H1 (cell line): Measurements from ENCODE around the gene CACNA1D. TPM values are rescaled to one million over a fixed set of nuclear protein-coding genes. Genes with fewer than 3 reads are reported as not detected.
"Not testable (repeated sequence)": the region's sequence is repeated elsewhere in the genome, so short reads cannot be mapped to it uniquely, and the experiment has no call there.

Experiments
- CTCF ChIA-PET: fragments of 300-600 bp; sonication (Branson Sonifier 250); formaldehyde crosslinking; loops from one replicate; lab custom pipeline; 2021; ENCODE audit not compliant: partially characterized antibody; lab: Charles Lee
- POLR2A ChIA-PET: fragments of 300-600 bp; sonication (Branson Sonifier 250); formaldehyde crosslinking; loops from one replicate; lab custom pipeline; 2021; ENCODE audit warnings: inconsistent platforms; ENCODE audit not compliant: partially characterized antibody; lab: Charles Lee
- DNase-seq, 2 experiments: peaks; one replicate each; pipeline versions ENCODE4 v3.0.0 to v3.0.0-alpha.2; 2010 to 2022; ENCODE audit warnings: low spot score in 2 of 2, low read depth in 1 of 2, mixed read lengths in 1 of 2
- FAIRE-seq: peaks from 2 replicates; lab custom pipeline; 2011; peaks lifted over from hg19 to GRCh38; lab: Jason Lieb, UNC
- H2AFZ ChIP-seq: 2 replicates; pipeline ENCODE4 v1.8.1; 2012; ENCODE audit warnings: low read length, inconsistent platforms
- H2AK5ac ChIP-seq: 2 replicates; pipeline ENCODE4 v1.6.1; 2013; ENCODE audit warnings: low read depth, low read length
- H2BK120ac ChIP-seq: replicated peaks from 2 replicates; pipeline ENCODE3; 2013; ENCODE audit warnings: low read depth, low read length, inconsistent platforms
- H2BK12ac ChIP-seq: 2 replicates; pipeline ENCODE4 v1.6.1; 2013; ENCODE audit warnings: low read depth, low read length
- H2BK15ac ChIP-seq: 2 replicates; pipeline ENCODE4 v1.6.1; 2013; ENCODE audit warnings: low read length
- H2BK20ac ChIP-seq: 2 replicates; pipeline ENCODE4 v1.6.1; 2013; ENCODE audit warnings: low read length
- H2BK5ac ChIP-seq: 2 replicates; pipeline ENCODE4 v1.6.1; 2013; ENCODE audit warnings: low read depth, low read length
- H3K14ac ChIP-seq: 2 replicates; pipeline ENCODE4 v1.6.1; 2013; ENCODE audit warnings: inconsistent platforms; ENCODE audit not compliant: insufficient read length
- H3K18ac ChIP-seq: 2 replicates; pipeline ENCODE4 v1.6.1; 2013; ENCODE audit warnings: low read length; ENCODE audit errors: extremely low read depth
- H3K23ac ChIP-seq: 2 replicates; pipeline ENCODE4 v1.6.1; 2013; ENCODE audit warnings: inconsistent platforms; ENCODE audit not compliant: insufficient read length
- H3K23me2 ChIP-seq: 2 replicates; pipeline ENCODE4 v1.6.1; 2013; ENCODE audit warnings: low read depth, low read length
- H3K27ac ChIP-seq: 2 replicates; pipeline ENCODE4 v1.6.1; 2011; ENCODE audit warnings: low read depth, low read length, inconsistent platforms
- H3K27me3 ChIP-seq, 4 experiments: replicated peaks in 1 of 4; 1 replicate in 1 of 4; 2 replicates in 3 of 4; pipeline versions ENCODE4 v1.6.1 to v1.8.1; 2011 to 2013; ENCODE audit warnings: low read length in 3 of 4, mild to moderate bottlenecking in 3 of 4, inconsistent platforms in 2 of 4, mixed read lengths in 2 of 4, moderate library complexity in 1 of 4; ENCODE audit not compliant: control insufficient read depth in 3 of 4, insufficient read depth in 3 of 4; ENCODE audit errors: extremely low read depth in 1 of 4
- H3K36me3 ChIP-seq, 4 experiments: 2 replicates each; pipeline versions ENCODE4 v1.6.1 to v1.8.1; 2011 to 2013; ENCODE audit warnings: mild to moderate bottlenecking in 4 of 4, low read length in 3 of 4, moderate library complexity in 2 of 4, control low read depth in 1 of 4, inconsistent platforms in 1 of 4; ENCODE audit not compliant: insufficient read depth in 4 of 4, control insufficient read depth in 2 of 4
- H3K4ac ChIP-seq: replicated peaks from 2 replicates; pipeline ENCODE3; 2013; ENCODE audit warnings: low read length, low read depth, mixed read lengths, inconsistent platforms; ENCODE audit not compliant: insufficient read length
- H3K4me1 ChIP-seq, 4 experiments: replicated peaks in 1 of 4; 1 replicate in 1 of 4; 2 replicates in 3 of 4; pipeline versions ENCODE4 v1.6.1 to v1.8.1; 2011 to 2013; ENCODE audit warnings: low read length in 3 of 4, inconsistent platforms in 2 of 4, mixed read lengths in 1 of 4; ENCODE audit not compliant: insufficient read depth in 4 of 4, control insufficient read depth in 3 of 4
- H3K4me2 ChIP-seq, 2 experiments: 2 replicates each; pipeline versions ENCODE4 v1.6.1 to v1.8.1; 2011 to 2013; ENCODE audit warnings: low read depth in 2 of 2, low read length in 2 of 2, control low read depth in 1 of 2, inconsistent platforms in 1 of 2, mild to moderate bottlenecking in 1 of 2; ENCODE audit not compliant: insufficient read depth in 1 of 2
- H3K4me3 ChIP-seq, 4 experiments: fragments of 200-600, 300-600 bp in 1 of 4; sonication (generic), shearing (Covaris generic), sonication (Bioruptor Twin) in 1 of 4; 2 replicates each; pipeline versions ENCODE4 v1.5.1 to v1.8.1; 2011 to 2016; ENCODE audit warnings: low read length in 4 of 4, low read depth in 3 of 4, control low read depth in 2 of 4, inconsistent platforms in 2 of 4, mild to moderate bottlenecking in 2 of 4, mixed read lengths in 1 of 4, moderate library complexity in 1 of 4; ENCODE audit not compliant: insufficient read depth in 2 of 4; ENCODE audit errors: extremely low read depth in 1 of 4
- H3K56ac ChIP-seq: replicated peaks from 2 replicates; pipeline ENCODE3; 2013; ENCODE audit warnings: low read depth, mild to moderate bottlenecking, mixed read lengths, low read length, inconsistent platforms; ENCODE audit not compliant: insufficient read length
- H3K79me1 ChIP-seq: 2 replicates; pipeline ENCODE4 v1.6.1; 2013; ENCODE audit warnings: low read depth, low read length, control low read depth
- H3K79me2 ChIP-seq, 2 experiments: 2 replicates each; pipeline versions ENCODE4 v1.6.1 to v1.8.1; 2012 to 2013; ENCODE audit warnings: low read length in 2 of 2, mild to moderate bottlenecking in 2 of 2, inconsistent platforms in 1 of 2; ENCODE audit not compliant: insufficient read depth in 2 of 2, control insufficient read depth in 1 of 2
- H3K9ac ChIP-seq, 4 experiments: replicated peaks in 1 of 4; 1 replicate in 1 of 4; 2 replicates in 3 of 4; pipeline versions ENCODE4 v1.6.1 to v1.8.1; 2011 to 2013; ENCODE audit warnings: low read depth in 3 of 4, low read length in 3 of 4, control low read depth in 2 of 4, mild to moderate bottlenecking in 2 of 4, moderate library complexity in 2 of 4, inconsistent platforms in 1 of 4; ENCODE audit errors: extremely low read depth in 1 of 4
- H3K9me3 ChIP-seq, 2 experiments: 2 replicates each; pipeline versions ENCODE4 v1.6.1 to v1.8.1; 2012 to 2013; ENCODE audit warnings: mild to moderate bottlenecking in 2 of 2, moderate library complexity in 2 of 2, control low read depth in 1 of 2, inconsistent platforms in 1 of 2, low read depth in 1 of 2, low read length in 1 of 2, mixed read lengths in 1 of 2; ENCODE audit not compliant: insufficient read depth in 2 of 2
- H4K20me1 ChIP-seq, 2 experiments: replicated peaks in 1 of 2; 2 replicates each; pipeline versions ENCODE3 to v1.8.1; 2011 to 2013; ENCODE audit warnings: inconsistent platforms in 2 of 2, low read length in 2 of 2, mild to moderate bottlenecking in 1 of 2; ENCODE audit not compliant: insufficient read depth in 2 of 2, control insufficient read depth in 1 of 2
- H4K5ac ChIP-seq: 2 replicates; pipeline ENCODE4 v1.6.1; 2013; ENCODE audit warnings: low read length, low read depth, mixed read lengths, inconsistent platforms; ENCODE audit not compliant: insufficient read length
- H4K8ac ChIP-seq: 2 replicates; pipeline ENCODE4 v1.8.0; 2013; ENCODE audit warnings: mild to moderate bottlenecking, moderate library complexity, low read length, inconsistent platforms; ENCODE audit not compliant: insufficient read depth; ENCODE audit errors: extremely low read depth
- H4K91ac ChIP-seq: replicated peaks from 2 replicates; pipeline ENCODE3; 2013; ENCODE audit warnings: low read length, mixed read lengths, inconsistent platforms; ENCODE audit not compliant: insufficient read length
- GABPA ChIP-seq: IDR thresholded peaks from 2 replicates; pipeline ENCODE4 v1.6.1; 2011; ENCODE audit warnings: mild to moderate bottlenecking, low read length, moderate library complexity, borderline replicate concordance; ENCODE audit not compliant: insufficient read depth
- POLR2AphosphoS5 ChIP-seq: IDR thresholded peaks from 2 replicates; pipeline ENCODE4 v1.6.1; 2011; ENCODE audit warnings: low read depth, low read length
- SP4 ChIP-seq: IDR thresholded peaks from 2 replicates; pipeline ENCODE4 v1.6.1; 2012; ENCODE audit warnings: low read length, inconsistent platforms
- TCF12 ChIP-seq: IDR thresholded peaks from 2 replicates; pipeline ENCODE4 v1.6.1; 2011; ENCODE audit warnings: low read depth, mild to moderate bottlenecking, low read length
- USF2 ChIP-seq: IDR thresholded peaks from 2 replicates; pipeline ENCODE4 v1.6.1; 2011; ENCODE audit warnings: low read length, improper control_type of control experiment
- WGBS, 2 experiments: shearing (Covaris generic) in 1 of 2; methylation state at CpG; one replicate each; pipeline versions ENCODE4 v1.1.6 to v1.1.7; 2013 to 2015; ENCODE audit warnings: low lambda C conversion rate in 2 of 2, mixed read lengths in 2 of 2, inconsistent platforms in 1 of 2, low coverage in 1 of 2, missing lambda C conversion rate in 1 of 2; ENCODE audit not compliant: insufficient replicate concordance in 2 of 2, insufficient coverage in 1 of 2, insufficient read length in 1 of 2; ENCODE audit errors: extremely low coverage in 1 of 2, missing lambda C conversion rate in 1 of 2; 5-methylcytosine and 5-hydroxymethylcytosine counted together
- polyA plus RNA-seq, 7 experiments: library from polyadenylated mRNA; depleted of rRNA in 3 of 7; stranded (reverse) in 5 of 7; unstranded in 2 of 7; fragments of >200 nt in 5 of 7; fragments of 200-250 nt in 2 of 7; gene quantifications; 1 replicate in 5 of 7; 2 replicates in 1 of 7; 4 replicates in 1 of 7; pipeline versions ENCODE4 v1.2.1 to v1.2.3, GENCODE V29; 2011 to 2013; ENCODE audit warnings: missing spikeins in 2 of 7, mixed read lengths in 2 of 7
- total RNA-seq: library from RNA; stranded (reverse); fragmentation: NEBNext Ultra II Directional; extraction: Animal tissue kit (Norgen Biotek cat#: 25700); gene quantifications from 2 replicates; pipeline ENCODE4 v1.2.1, GENCODE V29; 2021

The CACNA1D gene
- total and polyA plus RNA-seq, 2 of the 8 experiments (the other 6 are each of a cell fraction or from before 2014, with no cell fraction given), result 2.0 to 2.9 TPM

GRCh38 chr3:53571264-53571663 lies 76.9 kb downstream of the CACNA1D start (continued):
- TF ChIP-seq USF2 (no peak), GABPA (no peak), TCF12 (no peak), POLR2AphosphoS5 (no peak), SP4 (no peak)

- H4K8ac ChIP-seq, H3K23me2 ChIP-seq, H4K5ac ChIP-seq, CTCF ChIA-PET, H3K79me2 ChIP-seq, H3K9me3 ChIP-seq, H3K27ac ChIP-seq, H2AFZ ChIP-seq, H2BK15ac ChIP-seq, H3K79me1 ChIP-seq, H3K36me3 ChIP-seq, H2BK5ac ChIP-seq, H2AK5ac ChIP-seq, H3K56ac ChIP-seq, H3K4me3 ChIP-seq, H4K91ac ChIP-seq, H2BK120ac ChIP-seq, H3K4ac ChIP-seq, H4K20me1 ChIP-seq, H3K27me3 ChIP-seq, H3K4me1 ChIP-seq, H3K23ac ChIP-seq, FAIRE-seq, H3K18ac ChIP-seq, H3K9ac ChIP-seq, H3K14ac ChIP-seq, H2BK20ac ChIP-seq, H2BK12ac ChIP-seq, POLR2A ChIA-PET, H3K4me2 ChIP-seq: not testable (repeated sequence)
- WGBS, 2 experiments, result 91% methylated on average over 4 of the region's 4 CpGs; no CpG with 5 or more reads in 1 of the 2 experiments
- peak in 1 of 2 experiments; percentile 8 for DNase-seq
Measured at GRCh38 chr3:53572184-53572583, 77.8 kb downstream of the CACNA1D start.
